Stimulated activated CD8-positive, alpha-beta memory T cell treated with anti-CD3 and anti-CD28 coated beads, Interleukin-4, amount 100 ng/mL, for 4 hours (primary cell): ENCODE results near the gene RAE1.
A peak's percentile ranks its signal among the peaks of the same experiment; 100 is the strongest.

Experiments
- DNase-seq, 2 donors: peaks; one replicate each; pipeline ENCODE4 v3.0.0-alpha.2; 2020; ENCODE audit warnings: low read depth in 2 of 2, low spot score in 1 of 2

Gene RAE1

DNA sequence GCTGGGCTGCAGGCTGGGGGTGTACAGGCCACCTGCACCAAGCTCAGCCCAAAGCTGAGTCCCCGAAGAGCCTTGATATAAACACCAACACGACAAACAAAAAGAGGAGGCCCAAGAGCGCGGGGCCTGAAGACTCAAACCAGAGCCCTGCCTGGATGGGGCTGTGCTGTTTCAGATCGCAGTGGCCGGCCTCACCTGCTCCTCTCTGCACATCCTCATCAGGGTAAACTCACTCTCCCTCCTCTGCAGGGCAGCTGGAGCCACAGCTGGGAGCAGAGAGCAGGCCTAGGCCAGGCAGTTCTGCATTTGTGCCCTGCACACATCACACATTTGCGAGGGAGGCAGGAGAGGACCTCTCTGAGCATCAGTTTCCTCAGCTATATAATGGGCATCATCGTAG, 36.4 kb downstream of the RAE1 start:
- DNase-seq: no peak

- no peak for DNase-seq
Observed at GRCh38 chr20:57387945-57388371, 36.9 kb downstream of the RAE1 start.

DNA sequence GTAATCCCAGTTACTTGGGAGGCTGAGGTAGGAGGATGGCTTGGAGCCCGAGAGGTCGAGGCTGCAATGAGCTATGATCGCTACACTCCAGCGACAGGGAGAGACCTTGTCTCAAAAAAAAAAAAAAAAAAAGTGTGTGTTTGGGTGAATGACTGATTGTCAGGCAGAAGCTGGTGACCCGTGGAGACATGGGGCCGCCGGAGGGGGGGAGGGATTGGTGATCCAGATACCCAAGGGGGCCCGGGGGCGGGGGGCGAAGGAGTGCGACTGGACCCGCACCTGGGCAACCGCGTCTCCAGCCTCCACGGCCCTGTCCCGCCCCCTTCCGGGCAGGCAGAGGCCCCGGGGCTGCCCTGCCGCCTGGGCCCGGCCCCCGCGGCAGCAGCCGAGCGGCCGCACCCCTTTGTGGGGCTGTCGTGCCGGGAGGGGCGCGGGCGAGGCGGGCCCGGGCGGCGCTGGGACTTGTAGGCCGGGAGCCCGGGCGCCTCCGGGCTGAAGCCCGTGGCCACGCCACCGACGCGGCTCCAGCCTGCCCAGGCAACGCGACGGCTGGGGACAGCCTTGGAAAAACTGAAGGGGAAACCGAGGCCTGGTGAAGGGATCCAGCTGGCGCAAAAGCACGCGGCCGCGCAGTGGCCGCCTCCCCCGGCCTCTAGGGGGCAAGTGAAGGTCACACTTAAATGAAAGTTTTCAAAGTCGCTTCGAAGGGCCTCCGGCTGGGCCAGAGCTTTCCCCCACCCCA, 38.1 kb downstream of the RAE1 start:
- no peak for DNase-seq

DNA sequence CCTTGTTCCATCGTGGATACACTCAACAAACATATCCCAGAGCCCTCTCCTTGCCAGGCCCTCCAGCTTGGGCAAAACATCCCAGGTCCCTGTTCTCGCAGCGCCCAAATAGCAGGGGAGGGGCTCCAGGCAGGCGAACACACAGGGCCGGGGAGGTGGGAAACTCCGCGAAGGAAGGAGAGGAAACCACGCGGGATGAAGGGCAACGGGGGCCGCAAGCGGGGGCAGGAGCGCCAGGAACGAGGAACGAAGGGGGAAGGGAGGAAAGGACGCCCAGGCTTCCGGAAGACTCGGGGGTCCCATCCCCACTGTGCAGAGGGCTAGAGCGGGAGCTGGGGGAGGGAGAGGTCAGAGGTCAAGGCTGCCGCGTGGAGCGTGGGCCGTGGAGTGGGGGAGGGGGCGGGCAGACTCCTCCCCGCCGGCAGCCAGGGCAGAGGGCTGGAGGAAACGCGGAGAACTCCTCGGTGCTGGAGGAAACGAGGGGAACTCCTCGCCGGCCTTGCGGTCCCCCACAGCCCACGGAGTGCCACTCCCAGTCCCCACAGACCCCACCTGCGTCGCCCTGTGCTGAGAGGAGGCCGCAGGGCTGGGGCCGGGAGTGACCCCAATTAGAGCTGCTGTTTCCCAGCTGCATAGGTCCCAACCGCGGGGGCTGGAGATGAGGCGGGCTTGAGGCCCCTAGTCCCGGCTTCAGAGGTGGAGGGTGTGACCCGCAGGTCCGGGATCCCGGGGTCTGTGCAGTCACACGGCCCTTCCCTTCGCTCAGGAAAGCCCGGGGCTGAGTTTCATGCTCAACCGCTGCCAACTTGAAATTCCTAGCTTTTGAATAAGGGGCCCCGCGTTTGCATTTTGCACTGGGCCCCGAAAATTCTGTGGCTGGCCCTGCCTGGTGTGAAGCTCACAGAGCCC, 38.9 kb downstream of the RAE1 start:
- DNase-seq: peak; percentile 35 to 44

DNA sequence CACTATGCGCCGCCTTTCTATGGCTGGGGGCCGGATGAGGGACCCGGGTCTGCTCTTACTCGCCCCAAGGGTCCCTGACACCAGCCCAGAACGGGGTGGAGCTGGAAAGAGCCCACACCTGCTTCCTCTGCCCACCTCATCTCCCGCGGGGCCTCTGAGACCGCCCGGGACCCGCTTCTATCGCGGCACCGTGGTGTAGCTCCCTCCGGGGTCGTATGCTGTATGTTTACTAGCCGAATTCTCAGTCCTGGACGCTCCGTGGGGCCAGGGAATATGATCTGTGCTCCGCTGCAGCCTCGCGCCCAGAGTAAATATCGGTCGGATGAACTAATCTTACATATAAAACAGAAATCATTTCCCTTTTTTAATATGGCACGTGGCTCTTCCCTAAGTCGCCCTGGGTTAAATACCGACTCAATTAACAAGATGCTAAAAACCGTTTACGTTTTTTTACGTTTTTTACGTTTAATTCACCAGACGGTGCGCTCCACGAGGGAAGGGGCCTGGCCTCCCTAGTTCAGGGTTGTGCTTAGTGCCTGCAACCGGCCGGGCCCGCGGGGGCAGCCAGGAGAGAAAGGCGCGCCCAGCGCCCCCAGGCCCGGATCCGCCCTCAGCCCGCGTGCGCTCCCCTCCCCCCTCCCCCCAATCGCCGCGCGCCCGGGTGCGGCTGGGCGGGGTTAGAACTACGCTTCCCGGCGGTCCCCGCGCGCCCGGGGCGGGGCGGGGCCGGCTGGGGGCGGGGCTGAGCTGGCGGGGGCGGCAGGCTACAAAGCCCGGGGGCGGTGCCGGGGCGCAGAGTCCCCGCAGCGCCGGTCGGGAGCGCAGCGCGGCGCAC, 39.8 kb downstream of the RAE1 start, which contains the start of gene RBM38:
RBM38 (plus strand) TSS at position 793 of the 835 bp plus-strand sequence. CDS start 186 bp downstream, outside the sequence.
- peak; percentile 38 to 53 for DNase-seq

DNA sequence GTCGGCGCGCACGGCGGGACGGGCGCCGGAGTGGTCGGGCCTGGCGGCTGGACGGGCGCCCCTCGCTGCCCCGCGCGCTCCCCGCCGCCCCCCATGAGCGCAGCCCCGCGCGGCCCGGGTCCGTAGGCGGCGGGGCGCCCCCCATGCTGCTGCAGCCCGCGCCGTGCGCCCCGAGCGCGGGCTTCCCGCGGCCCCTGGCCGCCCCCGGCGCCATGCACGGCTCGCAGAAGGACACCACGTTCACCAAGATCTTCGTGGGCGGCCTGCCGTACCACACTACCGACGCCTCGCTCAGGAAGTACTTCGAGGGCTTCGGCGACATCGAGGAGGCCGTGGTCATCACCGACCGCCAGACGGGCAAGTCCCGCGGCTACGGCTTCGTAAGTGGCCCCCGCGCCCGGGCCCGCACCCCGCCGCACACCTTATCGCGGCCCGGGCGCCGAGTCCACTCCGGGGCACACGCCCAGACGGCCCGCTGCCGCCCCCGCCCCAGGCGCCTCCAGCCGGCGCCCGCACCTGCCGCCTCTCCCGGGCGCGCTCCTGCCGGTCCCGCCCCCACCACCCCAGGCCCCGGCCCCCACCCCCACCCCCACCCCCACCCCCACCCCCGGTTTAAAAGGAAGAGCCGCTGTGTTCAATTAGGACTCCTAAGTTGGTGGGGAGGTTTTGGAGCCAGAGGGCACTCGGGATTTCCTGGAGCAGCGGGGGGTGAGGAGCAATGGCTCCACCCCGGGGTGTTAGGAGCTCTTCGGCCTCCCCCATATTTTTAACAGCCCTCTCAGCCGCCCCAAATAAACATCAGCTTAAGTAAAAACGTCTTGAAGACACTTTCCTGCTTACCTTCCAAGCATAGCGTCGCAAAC, 40.6 kb downstream of the RAE1 start:
- DNase-seq: no peak

DNA sequence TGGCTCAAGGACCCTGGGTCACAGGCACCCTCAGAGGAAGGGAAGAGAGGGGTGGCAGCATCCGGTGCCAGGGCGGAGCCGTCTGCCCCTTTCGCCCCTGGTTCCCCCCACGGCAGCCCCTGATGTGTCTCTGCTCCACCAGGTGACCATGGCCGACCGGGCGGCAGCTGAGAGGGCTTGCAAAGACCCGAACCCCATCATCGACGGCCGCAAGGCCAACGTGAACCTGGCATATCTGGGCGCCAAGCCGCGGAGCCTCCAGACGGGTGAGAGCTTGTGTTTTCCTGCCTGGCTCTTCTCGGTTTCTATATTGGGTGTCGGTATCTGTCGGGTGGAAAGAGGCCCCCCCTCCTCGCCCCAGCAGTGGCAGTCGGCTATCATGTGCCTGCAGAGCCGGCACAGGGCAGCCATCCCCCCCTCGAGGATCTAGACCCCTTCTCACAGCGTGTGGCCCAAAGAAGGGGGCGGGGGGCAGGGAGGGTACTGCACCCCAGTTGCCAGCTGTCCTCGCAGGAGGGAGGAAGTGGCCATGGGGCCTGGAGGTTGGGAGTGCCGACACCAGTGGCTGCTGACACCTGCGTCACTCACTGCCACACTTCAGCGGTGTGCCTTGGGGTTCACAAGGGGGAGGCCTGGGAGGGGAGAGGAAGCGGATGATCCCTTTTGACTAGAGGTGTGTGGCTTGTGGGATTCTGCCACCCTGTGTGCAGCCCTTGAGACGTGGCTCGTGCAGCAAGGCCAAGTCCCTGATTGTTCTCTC, 41.6 kb downstream of the RAE1 start:
- DNase-seq: peak; percentile 41 to 57

DNA sequence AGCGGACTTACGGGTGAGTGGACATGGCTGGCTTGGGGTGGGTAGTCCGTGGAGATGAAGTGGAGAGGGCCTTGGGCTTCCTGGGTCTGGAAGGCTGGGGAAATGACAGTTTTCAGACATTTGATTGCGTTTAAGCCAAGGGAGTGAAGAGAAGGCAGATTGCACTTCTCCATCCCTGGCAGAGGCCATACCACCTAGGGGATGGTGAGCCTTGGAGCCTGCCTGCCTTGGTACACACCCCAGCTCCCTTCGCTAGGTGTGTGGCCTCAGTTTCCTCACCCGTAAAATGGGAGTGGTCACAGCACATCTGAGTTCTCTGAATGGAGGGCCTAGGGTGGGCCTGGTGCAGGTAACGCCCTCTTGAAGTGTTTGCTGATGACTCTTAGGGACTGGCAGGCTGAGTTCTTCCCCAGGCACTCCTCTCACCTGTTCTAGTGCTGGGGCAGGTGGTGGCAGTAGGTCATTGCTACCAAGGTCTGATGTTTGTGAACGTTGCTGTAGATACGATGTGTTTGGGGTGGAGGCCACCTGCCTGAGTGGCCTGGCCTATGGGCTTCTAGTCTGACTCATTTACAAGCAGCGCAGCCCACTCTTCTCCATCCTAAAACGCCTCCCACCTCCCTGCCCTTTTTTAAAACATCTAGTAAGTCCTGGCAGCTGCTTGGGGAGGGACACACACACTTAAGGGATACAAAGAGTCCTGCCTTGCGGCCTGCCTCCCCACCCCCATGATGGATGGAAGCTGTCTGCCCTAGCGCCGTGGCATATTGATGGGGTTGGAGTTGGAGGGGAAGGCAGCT, 42.5 kb downstream of the RAE1 start:
- no peak for DNase-seq

- DNase-seq: no peak
Observed at GRCh38 chr20:57394121-57395082, 43.3 kb downstream of the RAE1 start.

- no peak for DNase-seq
Observed at GRCh38 chr20:57395111-57395966, 44.3 kb downstream of the RAE1 start.

- DNase-seq: no peak
Observed at GRCh38 chr20:57396212-57396983, 45.3 kb downstream of the RAE1 start.

GRCh38 chr20:57396984-57397692, 46.1 kb downstream of the RAE1 start:
- no peak for DNase-seq

GRCh38 chr20:57397693-57398108, 46.6 kb downstream of the RAE1 start:
- peak; percentile 42 to 45 for DNase-seq

DNA sequence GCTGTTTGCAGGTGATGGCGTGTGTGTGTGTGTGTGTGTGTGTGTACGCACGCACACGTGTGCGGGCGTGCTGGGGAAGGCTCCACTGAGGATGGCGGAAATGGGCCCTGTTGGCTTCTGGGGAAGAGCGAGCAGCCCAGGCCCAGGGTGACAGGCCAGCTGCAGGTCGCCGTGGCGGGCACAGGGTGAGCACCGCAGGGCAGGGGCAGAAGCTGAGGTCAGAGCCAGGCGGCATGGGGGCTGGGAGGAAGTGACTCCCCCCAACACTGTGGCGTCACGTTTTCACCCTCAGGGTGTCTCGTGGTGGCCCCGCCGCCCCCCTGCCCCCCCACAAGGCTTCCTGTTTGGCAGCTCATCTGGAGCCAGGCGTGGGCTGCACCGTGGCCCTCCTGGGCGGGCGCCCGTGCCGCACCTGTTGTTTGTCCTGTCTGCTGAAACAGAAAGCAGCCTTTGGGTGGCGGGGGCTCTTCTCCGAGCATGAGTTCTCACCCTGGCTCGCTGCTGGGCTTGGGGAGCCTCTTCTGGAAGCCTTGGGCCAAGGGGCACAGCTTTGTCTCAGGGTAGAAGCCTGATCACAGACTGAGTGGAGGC, 47.3 kb downstream of the RAE1 start:
- peak; percentile 67 to 89 for DNase-seq
